DOHH2 (cell line): Measurements from ENCODE around the gene MBD4.
"Not testable (repeated sequence)": the region's sequence is repeated elsewhere in the genome, so short reads cannot be mapped to it uniquely, and the experiment has no call there.

Experiments used
- H3F3A ChIP-seq: fragments of 200-600 bp; sonication (generic), shearing (Covaris generic); 2 replicates; pipeline ENCODE4 v1.6.0; 2016; ENCODE audit warnings: antibody characterized with exemption, mild to moderate bottlenecking; ENCODE audit not compliant: control insufficient read depth, insufficient read depth
- H3K27ac ChIP-seq: fragments of 200-600 bp; sonication (generic); 2 replicates; pipeline ENCODE4 v1.5.1; 2014; ENCODE audit warnings: low read depth, mild to moderate bottlenecking, low read length, moderate library complexity
- H3K27me3 ChIP-seq: fragments of 200-600 bp; sonication (generic); 2 replicates; pipeline ENCODE4 v1.6.1; 2014; ENCODE audit warnings: mild to moderate bottlenecking, low read length, mixed read lengths; ENCODE audit not compliant: control insufficient read depth
- H3K36me3 ChIP-seq: fragments of 200-600 bp; sonication (generic); 2 replicates; pipeline ENCODE4 v1.6.1; 2014; ENCODE audit warnings: mild to moderate bottlenecking, low read length, moderate library complexity, mixed read lengths; ENCODE audit not compliant: control insufficient read depth
- H3K4me1 ChIP-seq: fragments of 200-600 bp; sonication (generic); 2 replicates; pipeline ENCODE4 v1.6.1; 2014; ENCODE audit warnings: mild to moderate bottlenecking, low read length, mixed read lengths; ENCODE audit not compliant: control insufficient read depth
- H3K4me2 ChIP-seq: fragments of 200-600 bp; sonication (generic); 2 replicates; pipeline ENCODE4 v1.6.0; 2014; ENCODE audit warnings: mild to moderate bottlenecking, low read length, moderate library complexity
- H3K4me3 ChIP-seq: fragments of 200-600 bp; sonication (generic); 2 replicates; pipeline ENCODE4 v1.5.1; 2014; ENCODE audit warnings: mild to moderate bottlenecking, low read length, mixed read lengths
- H3K79me2 ChIP-seq: fragments of 200-600 bp; sonication (generic); 2 replicates; pipeline ENCODE4 v1.6.1; 2014; ENCODE audit warnings: mild to moderate bottlenecking, low read length, mixed read lengths; ENCODE audit not compliant: control insufficient read depth
- H3K9me2 ChIP-seq: fragments of 200-600 bp; sonication (generic); replicated peaks from 2 replicates; pipeline ENCODE4 v1.6.1; 2014; ENCODE audit warnings: mild to moderate bottlenecking, low read length, mixed read lengths; ENCODE audit not compliant: control insufficient read depth
- H3K9me3 ChIP-seq: fragments of 200-600 bp; sonication (generic); 2 replicates; pipeline ENCODE4 v1.6.1; 2014; ENCODE audit warnings: antibody characterized with exemption, low read length, mixed read lengths; ENCODE audit not compliant: control insufficient read depth, insufficient read depth
- H4K20me1 ChIP-seq: fragments of 200-600 bp; sonication (generic); 2 replicates; pipeline ENCODE4 v1.6.0; 2014; ENCODE audit warnings: low read depth, mild to moderate bottlenecking, antibody characterized with exemption, low read length, moderate library complexity; ENCODE audit not compliant: control insufficient read depth, insufficient read depth
- CTCF ChIP-seq: fragments of 200-600 bp; sonication (generic); IDR thresholded peaks from one replicate; pipeline ENCODE4 v1.5.1; 2014; ENCODE audit warnings: antibody characterized with exemption, mild to moderate bottlenecking, low read depth, low read length; ENCODE audit not compliant: poor library complexity, severe bottlenecking
- EZH2phosphoT487 ChIP-seq: fragments of 200-600 bp; sonication (generic); IDR thresholded peaks from 2 replicates; pipeline ENCODE4 v1.6.1; 2017; ENCODE audit warnings: borderline replicate concordance, mild to moderate bottlenecking, antibody characterized with exemption, low read length, moderate library complexity, mixed read lengths

Gene MBD4

GRCh38 chr3:129398803-129399144, 41.0 kb downstream of the MBD4 start:
- peaks cover 52% of the 10 kb centered on the region for H3K79me2 ChIP-seq
- H3K4me1 ChIP-seq = peaks cover 42% of the 10 kb centered on the region
- peak overlapping the region; percentile 87 for H3K27ac ChIP-seq
- H3K9me3 ChIP-seq = no peaks in the 10 kb centered on the region
- H3K36me3 ChIP-seq = peaks cover 34% of the 10 kb centered on the region
- H3K27me3 ChIP-seq = no peaks in the 10 kb centered on the region
- TF ChIP-seq CTCF = no peak
- no peak for TF ChIP-seq EZH2phosphoT487
- peaks cover 2% of the 10 kb centered on the region; the same call in 1 of the 2 replicates for H3F3A ChIP-seq
- H3K4me2 ChIP-seq = peak overlapping the region; percentile 80
- H3K4me3 ChIP-seq = peak overlapping the region; percentile 89
- peaks cover 15% of the 10 kb centered on the region for H4K20me1 ChIP-seq
- no peaks in the 10 kb centered on the region for H3K9me2 ChIP-seq

- not testable (repeated sequence) for H3K27ac ChIP-seq, H3K27me3 ChIP-seq, H3K4me3 ChIP-seq, H3K9me2 ChIP-seq, H3K4me2 ChIP-seq, H3K9me3 ChIP-seq, H3F3A ChIP-seq
- Histone ChIP-seq H3K36me3 (peaks cover 65% of the 10 kb centered on the region), H3K79me2 (peaks cover 54% of the 10 kb centered on the region), H4K20me1 (peaks cover 15% of the 10 kb centered on the region), H3K4me1 (peaks cover 15% of the 10 kb centered on the region)
These were observed 45.8 kb downstream of the MBD4 start for GRCh38 chr3:129393760-129394564.

GRCh38 chr3:129393271-129393670, 46.5 kb downstream of the MBD4 start:
- H3K27me3 ChIP-seq = no peaks in the 10 kb centered on the region
- H3K4me2 ChIP-seq = no peak overlapping the region
- no peaks in the 10 kb centered on the region for H3F3A ChIP-seq
- peaks cover 12% of the 10 kb centered on the region for H3K4me1 ChIP-seq
- H3K36me3 ChIP-seq = peaks cover 66% of the 10 kb centered on the region
- no peak overlapping the region for H3K27ac ChIP-seq
- no peak for TF ChIP-seq CTCF
- H3K9me3 ChIP-seq = no peaks in the 10 kb centered on the region
- H3K79me2 ChIP-seq = peaks cover 47% of the 10 kb centered on the region
- H3K9me2 ChIP-seq = no peaks in the 10 kb centered on the region
- H3K4me3 ChIP-seq = no peak overlapping the region
- H4K20me1 ChIP-seq = peaks cover 15% of the 10 kb centered on the region

- peaks cover 70% of the 10 kb centered on the region for H3K36me3 ChIP-seq
These were observed 47.5 kb downstream of the MBD4 start for GRCh38 chr3:129392106-129392887.

GRCh38 chr3:129391583-129391982, 48.2 kb downstream of the MBD4 start:
- H3F3A ChIP-seq, H3K4me1 ChIP-seq, H3K4me3 ChIP-seq, H3K4me2 ChIP-seq, H3K9me2 ChIP-seq, H3K27ac ChIP-seq, H3K27me3 ChIP-seq, H4K20me1 ChIP-seq, H3K9me3 ChIP-seq: not testable (repeated sequence)
- Histone ChIP-seq H3K36me3 (peaks cover 66% of the 10 kb centered on the region), H3K79me2 (peaks cover 30% of the 10 kb centered on the region)

More at GRCh38 chr3:129392106-129392887, 47.5 kb downstream of the MBD4 start:
- H3K9me2 ChIP-seq, H3K9me3 ChIP-seq, H3F3A ChIP-seq, H3K4me1 ChIP-seq, H3K27me3 ChIP-seq, H3K4me2 ChIP-seq, H3K27ac ChIP-seq, H4K20me1 ChIP-seq, H3K4me3 ChIP-seq: not testable (repeated sequence)
- H3K79me2 ChIP-seq = peaks cover 38% of the 10 kb centered on the region
